Prostate gland (tissue), 2 donors: ENCODE results near the gene RPP21. TPM values are rescaled to one million over a fixed set of nuclear protein-coding genes. Genes with fewer than 3 reads are reported as not detected.

ENCODE experiments used
- DNase-seq: peaks from one replicate; pipeline ENCODE4 v3.0.0-alpha.2; 2019; ENCODE audit warnings: low spot score
- H3K27ac ChIP-seq, 2 donors: fragments of 200-600 bp; sonication (generic); 2 replicates each; pipeline ENCODE4 v1.5.1; 2017 to 2019
- H3K27me3 ChIP-seq: fragments of 200-600 bp; sonication (generic); replicated peaks from 2 replicates; pipeline ENCODE4 v1.5.1; 2019; ENCODE audit not compliant: insufficient read depth
- H3K36me3 ChIP-seq, 2 donors: fragments of 200-600 bp; sonication (generic); 1 replicate in 1 of 2; 2 replicates in 1 of 2; pipeline versions ENCODE4 v1.5.1 to v1.8.1; 2017 to 2019
- H3K4me1 ChIP-seq: fragments of 200-600 bp; sonication (generic); replicated peaks from 2 replicates; pipeline ENCODE4 v1.5.1; 2019
- H3K4me3 ChIP-seq, 2 donors: fragments of 200-600 bp; sonication (generic); 2 replicates each; pipeline ENCODE4 v1.5.1; 2017 to 2019
- H3K9me3 ChIP-seq: fragments of 200-600 bp; sonication (generic); 2 replicates; pipeline ENCODE4 v1.5.1; 2017
- CTCF ChIP-seq, 4 experiments: fragments of 200-600 bp in 2 of 4; fragments of 450-650 bp in 2 of 4; sonication (generic) in 2 of 4; IDR thresholded peaks; 1 replicate in 3 of 4; 2 replicates in 1 of 4; pipeline ENCODE4 v1.5.1; 2016 to 2019; ENCODE audit warnings: antibody characterized with exemption in 4 of 4, mild to moderate bottlenecking in 2 of 4, moderate library complexity in 2 of 4
- POLR2A ChIP-seq: fragments of 450-650 bp; IDR thresholded peaks from one replicate; pipeline ENCODE4 v1.6.1; 2016; ENCODE audit warnings: antibody characterized with exemption, mild to moderate bottlenecking
- POLR2AphosphoS5 ChIP-seq: sonication (generic); formaldehyde crosslinking; IDR thresholded peaks from one replicate; pipeline ENCODE4 v1.6.1; 2017; ENCODE audit warnings: antibody characterized with exemption
- WGBS: methylation state at CpG from one replicate; pipeline ENCODE4 v1.1.5; 2018; 5-methylcytosine and 5-hydroxymethylcytosine counted together
- intact Hi-C: fragments of 100-400 bp; cut with DNase I; formaldehyde crosslinking; loops from one replicate; pipeline ENCODE4 v1.14.2; 2022
- total RNA-seq, 2 donors: library from RNA; depleted of rRNA; stranded (reverse); fragments of >200 nt; gene quantifications; one replicate each; pipeline ENCODE4 v1.1.0, GENCODE V29; 2016

Gene RPP21
- total RNA-seq, 2 donors from 2014 or later = 86.7 to 121 TPM

GRCh38 chr6:30312266-30312665 is 32.7 kb upstream of the RPP21 start:
- H3K4me3 ChIP-seq = no peak overlapping the region
- no peaks in the 10 kb centered on the region for H3K4me1 ChIP-seq
- TF ChIP-seq POLR2AphosphoS5 (no peak), POLR2A (no peak), CTCF (IDR thresholded peaks at IDR 0.05) (no peak)
- no peaks in the 10 kb centered on the region for H3K9me3 ChIP-seq
- DNase-seq = no peak
- H3K36me3 ChIP-seq = no peaks in the 10 kb centered on the region
- H3K27ac ChIP-seq = no peak overlapping the region
- WGBS = 80% methylated on average over 2 of the region's 2 CpGs
- H3K27me3 ChIP-seq = no peaks in the 10 kb centered on the region
- intact Hi-C loops = no loop called here

- no peaks in the 10 kb centered on the region for H3K36me3 ChIP-seq
These were observed 32.2 kb upstream of the RPP21 start for GRCh38 chr6:30312676-30313321.

GRCh38 chr6:30315156-30315555 is 29.8 kb upstream of the RPP21 start:
- intact Hi-C loops = no loop called here
- Histone ChIP-seq H3K36me3 (no peaks in the 10 kb centered on the region), H3K4me3 (no peak overlapping the region), H3K9me3 (no peaks in the 10 kb centered on the region), H3K4me1 (no peaks in the 10 kb centered on the region), H3K27me3 (no peaks in the 10 kb centered on the region), H3K27ac (no peak overlapping the region)
- no peak for DNase-seq
- no peak for TF ChIP-seq POLR2AphosphoS5
- WGBS = 98% methylated on average over 3 of the region's 3 CpGs

More at GRCh38 chr6:30312676-30313321, 32.2 kb upstream of the RPP21 start:
- Histone ChIP-seq H3K9me3 (no peaks in the 10 kb centered on the region), H3K4me3 (no peak overlapping the region), H3K27me3 (no peaks in the 10 kb centered on the region), H3K4me1 (no peaks in the 10 kb centered on the region), H3K27ac (no peak overlapping the region)
- intact Hi-C loops = no loop called here
- 97% methylated on average over 1 of the region's 1 CpG for WGBS
- TF ChIP-seq CTCF (IDR thresholded peaks at IDR 0.05) (no peak), POLR2AphosphoS5 (no peak), POLR2A (no peak)
- DNase-seq = no peak

GRCh38 chr6:30317913-30318589 is 26.9 kb upstream of the RPP21 start:
- DNase-seq = no peak
- 59% methylated on average over 6 of the region's 6 CpGs for WGBS
- no peak overlapping the region for H3K27ac ChIP-seq
- no peaks in the 10 kb centered on the region for H3K36me3 ChIP-seq
- no peak for TF ChIP-seq POLR2A
- no peak for TF ChIP-seq CTCF (IDR thresholded peaks at IDR 0.05)
- no peak for TF ChIP-seq POLR2AphosphoS5
- H3K4me1 ChIP-seq = no peaks in the 10 kb centered on the region
- no peaks in the 10 kb centered on the region for H3K9me3 ChIP-seq
- H3K4me3 ChIP-seq = no peak overlapping the region
- no peaks in the 10 kb centered on the region for H3K27me3 ChIP-seq
- intact Hi-C loops = no loop called here

GRCh38 chr6:30319146-30319835 is 25.7 kb upstream of the RPP21 start:
- no peak for DNase-seq
- Histone ChIP-seq H3K36me3 (no peaks in the 10 kb centered on the region), H3K27ac (no peak overlapping the region), H3K27me3 (no peaks in the 10 kb centered on the region), H3K9me3 (no peaks in the 10 kb centered on the region), H3K4me3 (no peak overlapping the region), H3K4me1 (no peaks in the 10 kb centered on the region)
- intact Hi-C loops = no loop called here
- TF ChIP-seq CTCF (IDR thresholded peaks at IDR 0.05) (no peak), POLR2AphosphoS5 (no peak), POLR2A (no peak)
- WGBS = 81% methylated on average over 1 of the region's 1 CpG
